NOMO-1 treated with dmso at 0.1 percent for 144 hours (cell line): ENCODE measurements around the gene IQCH.

ENCODE experiments used
- DNase-seq: peaks from one replicate; lab custom pipeline; 2025; ENCODE audit not compliant: unreplicated experiment; lab: John Stamatoyannopoulos, UW

IQCH gene

GRCh38 chr15:67254238-67255175 is at the start of gene IQCH, which contains the start of gene AAGAB:
TSS of gene IQCH (plus strand) at chr15:67254786. CDS start at chr15:67254897, 111 bp downstream.
TSS of gene AAGAB (minus strand) at chr15:67254661. CDS start at chr15:67254631, 30 bp downstream.
- DNase-seq: peak; percentile 91

DNA sequence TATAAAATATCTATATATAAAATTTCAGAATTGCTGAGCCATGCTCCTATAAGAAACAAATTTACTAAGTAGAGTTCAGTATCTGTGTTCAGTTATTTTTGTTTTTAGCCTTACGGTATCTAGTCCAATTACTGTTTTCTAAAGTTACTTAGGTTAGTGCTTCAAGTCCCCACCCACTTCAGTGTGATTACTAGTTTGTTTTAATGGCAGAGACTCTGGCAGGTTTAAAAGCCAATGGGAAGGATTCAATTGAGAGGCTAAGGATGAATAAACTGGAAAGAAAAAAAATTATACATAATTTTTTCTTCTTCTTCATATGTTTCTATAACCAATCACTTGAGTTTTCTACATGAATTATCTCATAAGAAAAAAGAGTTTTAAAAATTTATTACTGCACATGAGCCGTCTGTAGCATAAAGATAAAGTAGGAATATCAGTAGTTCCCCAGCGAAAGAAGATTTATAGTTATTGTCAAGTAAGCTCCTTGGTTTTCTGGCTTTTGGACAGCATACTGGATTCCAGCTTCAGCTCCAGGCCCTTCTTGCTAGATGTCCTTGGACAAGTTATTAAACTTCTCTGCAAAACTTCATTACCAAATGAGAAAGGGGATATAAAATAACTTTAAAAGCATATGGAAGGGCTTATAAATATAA is 46.9 kb upstream of the IQCH start:
- no peak for DNase-seq

DNA sequence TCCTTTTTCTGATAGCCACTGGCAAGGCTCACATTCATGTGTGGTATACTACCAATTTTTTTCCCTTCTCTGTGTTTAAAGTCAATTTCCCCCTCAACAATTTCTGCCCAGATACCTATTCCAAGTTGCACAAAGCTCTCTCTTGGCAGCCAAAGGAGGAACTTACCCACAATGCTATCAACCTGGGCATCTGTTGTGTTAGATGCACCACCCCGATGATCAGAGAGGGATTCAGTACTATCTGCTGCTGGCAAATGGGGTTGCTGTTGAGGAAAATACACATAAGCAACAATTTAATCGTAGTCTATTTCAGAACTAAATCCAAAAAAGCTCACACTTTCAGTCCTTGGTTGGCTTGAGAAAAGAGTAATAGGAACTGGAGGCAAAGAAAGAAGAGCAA is 46.2 kb upstream of the IQCH start:
- no peak for DNase-seq

- no peak for DNase-seq
Observed at GRCh38 chr15:67210555-67211168, 43.9 kb upstream of the IQCH start.

DNA sequence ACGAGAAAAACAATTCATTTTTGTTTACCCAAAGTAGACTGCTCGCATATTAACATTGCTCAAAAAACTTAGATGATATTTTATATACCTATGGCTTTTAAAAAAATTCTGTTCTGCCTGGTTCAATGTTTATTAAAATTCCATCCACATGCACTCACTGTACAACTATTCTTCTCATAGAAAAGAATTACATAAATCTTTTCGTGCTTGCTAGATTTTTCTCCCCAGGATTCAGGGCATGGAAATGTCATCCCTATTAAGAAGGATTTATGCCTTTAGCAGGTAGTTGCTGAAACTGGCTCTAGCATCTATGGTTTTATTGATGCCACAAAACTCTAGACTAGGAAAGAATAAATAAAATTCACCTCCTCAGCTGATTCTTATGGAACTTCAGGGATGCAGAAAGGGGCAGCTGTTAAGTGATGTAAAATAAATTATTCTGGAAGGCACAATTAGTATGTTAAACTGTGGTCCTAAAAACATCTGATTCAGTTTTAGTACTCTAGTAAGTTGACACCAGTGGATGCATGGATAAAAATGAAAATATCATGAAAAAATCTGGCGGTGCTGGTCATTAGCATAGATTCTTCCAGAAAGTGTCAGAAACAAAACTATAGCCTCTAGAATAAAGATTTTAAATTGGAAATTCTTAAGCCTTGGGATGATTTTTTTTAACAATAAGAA is 41.8 kb upstream of the IQCH start:
- no peak for DNase-seq

DNA sequence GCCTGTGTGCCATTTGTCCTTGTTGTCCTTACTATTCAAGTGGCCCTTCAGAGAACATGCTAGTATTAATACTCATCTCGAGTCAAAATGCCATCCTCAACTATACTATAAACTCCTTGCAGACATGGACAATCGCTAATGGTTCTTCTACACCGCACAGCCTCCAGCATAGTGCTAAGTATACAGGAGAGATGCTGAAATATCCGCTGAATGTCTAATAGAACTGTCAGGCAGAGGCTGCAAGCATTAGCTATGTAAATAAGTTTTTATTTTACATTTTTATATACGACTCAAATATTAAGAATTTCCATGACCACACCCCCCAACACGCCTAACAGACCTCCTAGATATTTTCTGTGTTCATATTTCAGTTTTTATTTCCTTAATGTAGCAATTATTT is 39.5 kb upstream of the IQCH start:
- no peak for DNase-seq

GRCh38 chr15:67216859-67217258 is 37.7 kb upstream of the IQCH start:
- DNase-seq: no peak

DNA sequence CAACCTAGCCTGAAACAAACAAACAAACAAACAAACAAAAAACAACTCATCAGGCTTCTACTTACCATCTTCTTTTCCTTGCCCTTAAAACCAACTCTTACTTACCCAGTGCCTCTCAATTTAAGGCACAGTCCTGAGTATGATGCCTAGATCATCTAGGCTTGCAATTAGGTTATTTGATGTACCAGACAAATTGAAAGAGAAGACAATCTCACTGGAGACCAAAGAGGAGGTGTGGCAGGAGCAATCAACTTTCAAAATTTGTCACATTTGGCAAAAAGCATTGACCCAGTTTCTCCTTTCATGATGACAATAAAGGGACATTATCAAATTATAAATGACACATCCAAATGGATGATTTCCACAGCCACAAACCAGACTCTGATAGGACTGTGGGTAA is 36.2 kb upstream of the IQCH start:
- DNase-seq: no peak

DNA sequence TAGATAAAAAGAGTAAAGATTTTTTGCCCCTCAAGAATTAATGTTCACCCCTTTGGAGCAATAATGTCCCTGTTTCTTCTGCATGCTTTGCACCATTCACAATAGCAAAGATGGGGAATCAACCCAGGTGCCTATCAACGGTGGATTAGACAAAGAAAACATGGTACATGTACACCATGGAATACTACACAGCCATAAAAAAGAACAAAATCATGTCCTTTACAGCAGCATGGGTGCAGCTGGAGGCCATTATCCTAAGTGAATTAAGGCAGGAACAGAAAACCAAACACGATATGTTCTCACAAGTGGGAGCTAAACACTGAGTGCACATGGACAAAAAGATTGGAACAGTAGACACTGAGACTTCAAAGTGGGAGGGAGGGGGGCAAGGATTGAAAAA is 35.3 kb upstream of the IQCH start:
- DNase-seq: no peak

GRCh38 chr15:67224889-67225288 is 29.7 kb upstream of the IQCH start:
- no peak for DNase-seq

GRCh38 chr15:67225336-67225735 is 29.2 kb upstream of the IQCH start:
- DNase-seq: no peak

DNA sequence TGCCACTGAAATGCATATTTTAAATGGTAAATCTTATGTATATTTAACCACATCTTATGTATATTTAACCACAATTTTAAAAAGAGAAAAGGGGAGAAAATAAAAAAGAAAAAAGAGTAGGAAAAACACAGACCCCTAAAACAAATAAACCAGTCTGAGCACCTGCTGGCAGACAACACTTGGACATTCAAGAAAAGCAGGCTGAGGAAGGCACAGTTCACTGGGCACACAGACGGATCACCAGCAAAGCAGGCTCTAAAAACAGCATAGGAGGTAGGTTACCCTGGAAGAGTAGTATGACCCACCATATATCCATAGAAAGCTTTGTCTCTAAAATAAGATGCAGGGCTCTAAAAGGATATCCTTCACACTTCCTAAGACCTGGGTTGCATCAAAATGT is 27.2 kb upstream of the IQCH start:
- no peak for DNase-seq

- DNase-seq: no peak
Observed at GRCh38 chr15:67227846-67228245, 26.7 kb upstream of the IQCH start.

- no peak for DNase-seq
Observed at GRCh38 chr15:67228286-67228685, 26.3 kb upstream of the IQCH start.

DNA sequence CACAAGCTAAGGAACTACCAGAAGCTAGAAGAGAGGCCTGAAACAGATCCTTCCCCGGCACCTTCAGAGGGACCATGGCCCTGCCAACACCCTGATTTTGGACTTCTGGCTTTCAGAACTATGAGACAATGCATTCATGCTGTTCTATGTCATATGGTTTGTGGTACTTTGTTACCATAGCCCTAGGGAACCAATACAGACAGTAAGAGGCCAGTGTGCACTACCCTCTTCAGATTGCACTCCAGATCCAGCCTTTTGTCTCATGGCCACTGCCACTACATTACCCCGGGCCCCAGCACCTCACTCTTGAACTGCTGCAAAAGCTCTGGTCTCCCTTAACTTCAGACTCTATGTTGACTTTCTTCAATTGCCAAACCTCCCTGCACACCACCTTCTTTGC is 24.1 kb upstream of the IQCH start:
- DNase-seq: no peak

- DNase-seq: no peak
Observed at GRCh38 chr15:67232591-67232990, 22.0 kb upstream of the IQCH start.

- no peak for DNase-seq
Observed at GRCh38 chr15:67240235-67241131, 14.1 kb upstream of the IQCH start.

GRCh38 chr15:67241132-67241855 is 13.3 kb upstream of the IQCH start:
- no peak for DNase-seq

DNA sequence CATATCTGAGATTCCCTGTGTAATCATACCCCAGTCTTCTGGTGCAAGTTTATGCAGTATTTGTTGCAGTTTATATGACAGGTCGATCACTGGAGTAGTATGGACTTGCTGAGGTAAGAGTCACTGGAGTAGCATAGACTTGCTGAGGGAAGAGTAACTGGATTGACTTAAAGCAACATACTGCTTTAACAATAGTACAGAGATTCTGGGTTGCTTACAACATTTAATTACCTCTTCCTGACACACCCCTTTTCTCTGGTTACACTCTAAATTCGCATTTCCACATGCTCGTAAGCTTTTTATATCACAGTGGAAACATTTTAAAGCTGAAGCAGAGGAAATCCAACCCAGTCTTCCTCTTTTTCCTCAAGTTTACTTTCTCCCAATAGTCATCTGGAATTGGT is 11.9 kb upstream of the IQCH start:
- peak; percentile 61 for DNase-seq
